ENCODE results near the gene CCDC85B.
A peak's percentile ranks its signal among the peaks of the same experiment; 100 is the strongest.

CCDC85B gene

GRCh38 chr11:65871811-65872548 lies 18.5 kb upstream of the CCDC85B start:
- H3K27ac ChIP-seq (ENCODE audit: low read depth, low read length) = no peak overlapping the region
- H3K4me3 ChIP-seq (ENCODE audit: low read depth, low read length) = peak overlapping the region; percentile 71
- peak overlapping the region; percentile 84 for H3K9ac ChIP-seq (ENCODE audit: low read length)
- peaks cover 3% of the 10 kb centered on the region; the same call in 1 of the 2 replicates for H3K36me3 ChIP-seq (ENCODE audit: control insufficient read depth, insufficient read depth, low read length)
- H3K9me3 ChIP-seq (ENCODE audit: control insufficient read depth, insufficient read depth, low read depth, low read length) = no peaks in the 10 kb centered on the region
- H3K4me1 ChIP-seq (ENCODE audit: control insufficient read depth, insufficient read depth, low read length) = peaks cover 10% of the 10 kb centered on the region
- H3K27me3 ChIP-seq (ENCODE audit: control insufficient read depth, insufficient read depth, low read length) = 0 out of 2 replicates have a peak, but pooled peaks cover 2% of the 10 kb centered on the region

GRCh38 chr11:65872586-65873317 lies 17.7 kb upstream of the CCDC85B start, which contains the start of gene EFEMP2:
Gene EFEMP2, minus strand, starts transcription at chr11:65872800. Its CDS starts 446 bp downstream, at chr11:65872354.
- peak within 1 kb of the TSS; percentile 84 for H3K9ac ChIP-seq (ENCODE audit: low read length)
- no peaks in the 10 kb centered on the region for H3K9me3 ChIP-seq (ENCODE audit: control insufficient read depth, insufficient read depth, low read depth, low read length)
- 0 out of 2 replicates have a peak, but pooled peaks cover 2% of the 10 kb centered on the region for H3K27me3 ChIP-seq (ENCODE audit: control insufficient read depth, insufficient read depth, low read length)
- peak within 1 kb of the TSS; percentile 71 for H3K4me3 ChIP-seq (ENCODE audit: low read depth, low read length)
- H3K27ac ChIP-seq (ENCODE audit: low read depth, low read length) = no peak within 1 kb of the TSS
- peaks cover 6% of the 10 kb centered on the region; the same call in 1 of the 2 replicates for H3K4me1 ChIP-seq (ENCODE audit: control insufficient read depth, insufficient read depth, low read length)
- H3K36me3 ChIP-seq (ENCODE audit: control insufficient read depth, insufficient read depth, low read length) = no peaks in the 10 kb centered on the region; the same call in 1 of the 2 replicates

- Histone ChIP-seq H3K9me3 (ENCODE audit: control insufficient read depth, insufficient read depth, low read depth, low read length) (no peaks in the 10 kb centered on the region), H3K4me1 (ENCODE audit: control insufficient read depth, insufficient read depth, low read length) (peaks cover 6% of the 10 kb centered on the region; the same call in 1 of the 2 replicates), H3K27me3 (ENCODE audit: control insufficient read depth, insufficient read depth, low read length) (0 out of 2 replicates have a peak, but pooled peaks cover 2% of the 10 kb centered on the region), H3K36me3 (ENCODE audit: control insufficient read depth, insufficient read depth, low read length) (no peaks in the 10 kb centered on the region; the same call in 1 of the 2 replicates), H3K27ac (ENCODE audit: low read depth, low read length) (no peak overlapping the region), H3K9ac (ENCODE audit: low read length) (peak overlapping the region; percentile 68), H3K4me3 (ENCODE audit: low read depth, low read length) (peak overlapping the region; percentile 71)
Measured at GRCh38 chr11:65873318-65874156, 16.9 kb upstream of the CCDC85B start.

- Histone ChIP-seq H3K36me3 (ENCODE audit: control insufficient read depth, insufficient read depth, low read length) (peaks cover 29% of the 10 kb centered on the region), H3K4me3 (ENCODE audit: low read depth, low read length) (no peak within 1 kb of the TSS), H3K27me3 (ENCODE audit: control insufficient read depth, insufficient read depth, low read length) (no peaks in the 10 kb centered on the region), H3K4me1 (ENCODE audit: control insufficient read depth, insufficient read depth, low read length) (no peaks in the 10 kb centered on the region), H3K9ac (ENCODE audit: low read length) (no peak within 1 kb of the TSS), H3K27ac (ENCODE audit: low read depth, low read length) (no peak within 1 kb of the TSS), H3K9me3 (ENCODE audit: control insufficient read depth, insufficient read depth, low read depth, low read length) (no peaks in the 10 kb centered on the region)
Measured at GRCh38 chr11:65879617-65880016, 10.9 kb upstream of the CCDC85B start, which contains the start of gene CTSW. Gene CTSW, plus strand, starts transcription at chr11:65879837. Its CDS starts 18 bp downstream, at chr11:65879855.

GRCh38 chr11:65880027-65880426 lies 10.4 kb upstream of the CCDC85B start:
- no peak overlapping the region for H3K27ac ChIP-seq (ENCODE audit: low read depth, low read length)

GRCh38 chr11:65880844-65881421 lies 9.5 kb upstream of the CCDC85B start:
- no peak overlapping the region for H3K27ac ChIP-seq (ENCODE audit: low read depth, low read length)
- no peak overlapping the region for H3K4me3 ChIP-seq (ENCODE audit: low read depth, low read length)
- H3K27me3 ChIP-seq (ENCODE audit: control insufficient read depth, insufficient read depth, low read length) = no peaks in the 10 kb centered on the region
- H3K9me3 ChIP-seq (ENCODE audit: control insufficient read depth, insufficient read depth, low read depth, low read length) = no peaks in the 10 kb centered on the region
- H3K9ac ChIP-seq (ENCODE audit: low read length) = no peak overlapping the region
- H3K4me1 ChIP-seq (ENCODE audit: control insufficient read depth, insufficient read depth, low read length) = no peaks in the 10 kb centered on the region
- peaks cover 41% of the 10 kb centered on the region for H3K36me3 ChIP-seq (ENCODE audit: control insufficient read depth, insufficient read depth, low read length)

More at GRCh38 chr11:65880027-65880426, 10.4 kb upstream of the CCDC85B start:
- no peak overlapping the region for H3K9ac ChIP-seq (ENCODE audit: low read length)
- H3K9me3 ChIP-seq (ENCODE audit: control insufficient read depth, insufficient read depth, low read depth, low read length) = no peaks in the 10 kb centered on the region
- no peak overlapping the region for H3K4me3 ChIP-seq (ENCODE audit: low read depth, low read length)
- H3K36me3 ChIP-seq (ENCODE audit: control insufficient read depth, insufficient read depth, low read length) = peaks cover 32% of the 10 kb centered on the region
- H3K27me3 ChIP-seq (ENCODE audit: control insufficient read depth, insufficient read depth, low read length) = no peaks in the 10 kb centered on the region
- no peaks in the 10 kb centered on the region for H3K4me1 ChIP-seq (ENCODE audit: control insufficient read depth, insufficient read depth, low read length)

- H3K27ac ChIP-seq (ENCODE audit: low read depth, low read length) = no peak overlapping the region
- no peak overlapping the region for H3K4me3 ChIP-seq (ENCODE audit: low read depth, low read length)
- no peaks in the 10 kb centered on the region for H3K27me3 ChIP-seq (ENCODE audit: control insufficient read depth, insufficient read depth, low read length)
- H3K4me1 ChIP-seq (ENCODE audit: control insufficient read depth, insufficient read depth, low read length) = peaks cover 2% of the 10 kb centered on the region
- H3K9ac ChIP-seq (ENCODE audit: low read length) = no peak overlapping the region
- peaks cover 53% of the 10 kb centered on the region for H3K36me3 ChIP-seq (ENCODE audit: control insufficient read depth, insufficient read depth, low read length)
- H3K9me3 ChIP-seq (ENCODE audit: control insufficient read depth, insufficient read depth, low read depth, low read length) = no peaks in the 10 kb centered on the region
Measured at GRCh38 chr11:65882120-65883057, 8.1 kb upstream of the CCDC85B start.

- Histone ChIP-seq H3K4me1 (ENCODE audit: control insufficient read depth, insufficient read depth, low read length) (peaks cover 5% of the 10 kb centered on the region), H3K4me3 (ENCODE audit: low read depth, low read length) (no peak overlapping the region), H3K9ac (ENCODE audit: low read length) (no peak overlapping the region), H3K27me3 (ENCODE audit: control insufficient read depth, insufficient read depth, low read length) (no peaks in the 10 kb centered on the region), H3K9me3 (ENCODE audit: control insufficient read depth, insufficient read depth, low read depth, low read length) (no peaks in the 10 kb centered on the region), H3K36me3 (ENCODE audit: control insufficient read depth, insufficient read depth, low read length) (peaks cover 53% of the 10 kb centered on the region), H3K27ac (ENCODE audit: low read depth, low read length) (no peak overlapping the region)
Measured at GRCh38 chr11:65883058-65883761, 7.3 kb upstream of the CCDC85B start.
